ENCODE data around the gene TMEM19. TPM values are rescaled to one million over a fixed set of nuclear protein-coding genes. Genes with fewer than 3 reads are reported as not detected.

The TMEM19 gene
- total and polyA plus RNA-seq, 8 donors = 3.8 to 14.8 (median 7.9) TPM

DNA sequence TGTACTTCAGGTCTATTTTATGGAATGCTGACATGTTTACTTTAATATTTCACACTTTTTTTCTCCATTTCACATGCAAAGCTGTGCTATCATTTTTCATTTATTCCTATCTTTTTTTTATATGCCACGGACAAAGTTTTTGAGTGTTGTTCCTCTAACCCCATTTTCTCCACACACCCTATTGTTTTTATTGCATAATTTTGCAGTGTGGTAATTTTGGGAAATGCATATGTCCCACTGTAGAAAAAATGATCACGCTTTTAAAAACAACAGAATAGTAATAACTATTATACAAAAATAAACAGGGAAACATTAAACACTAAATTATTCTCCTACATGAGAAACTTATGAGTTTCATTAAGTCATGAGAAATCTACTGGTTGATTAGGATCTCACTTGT lies 36.5 kb upstream of the TMEM19 start:
- Histone ChIP-seq H3K4me3 (no peak overlapping the region), H3K4me1 (peaks cover 0 to 8% (median 5%) of the 10 kb centered on the region in 3 donors), H3K27me3 (no peaks in the 10 kb centered on the region), H3K9me3 (no peaks in the 10 kb centered on the region), H3K36me3 (peaks cover 0 to 13% (median 5%) of the 10 kb centered on the region in 3 donors), H3K27ac (no peak overlapping the region)
- intact Hi-C loops (cut with DNase I) = no loop called here
- ATAC-seq = no peak
- TF ChIP-seq, protein P1, sequence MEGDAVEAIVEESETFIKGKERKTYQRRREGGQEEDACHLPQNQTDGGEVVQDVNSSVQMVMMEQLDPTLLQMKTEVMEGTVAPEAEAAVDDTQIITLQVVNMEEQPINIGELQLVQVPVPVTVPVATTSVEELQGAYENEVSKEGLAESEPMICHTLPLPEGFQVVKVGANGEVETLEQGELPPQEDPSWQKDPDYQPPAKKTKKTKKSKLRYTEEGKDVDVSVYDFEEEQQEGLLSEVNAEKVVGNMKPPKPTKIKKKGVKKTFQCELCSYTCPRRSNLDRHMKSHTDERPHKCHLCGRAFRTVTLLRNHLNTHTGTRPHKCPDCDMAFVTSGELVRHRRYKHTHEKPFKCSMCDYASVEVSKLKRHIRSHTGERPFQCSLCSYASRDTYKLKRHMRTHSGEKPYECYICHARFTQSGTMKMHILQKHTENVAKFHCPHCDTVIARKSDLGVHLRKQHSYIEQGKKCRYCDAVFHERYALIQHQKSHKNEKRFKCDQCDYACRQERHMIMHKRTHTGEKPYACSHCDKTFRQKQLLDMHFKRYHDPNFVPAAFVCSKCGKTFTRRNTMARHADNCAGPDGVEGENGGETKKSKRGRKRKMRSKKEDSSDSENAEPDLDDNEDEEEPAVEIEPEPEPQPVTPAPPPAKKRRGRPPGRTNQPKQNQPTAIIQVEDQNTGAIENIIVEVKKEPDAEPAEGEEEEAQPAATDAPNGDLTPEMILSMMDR (IDR thresholded peaks at IDR 0.05) = no peak
- WGBS, 2 donors = 80 to 85% methylated on average over 2 of the region's 2 CpGs
- DNase-seq = no peak
- no peak for FAIRE-seq

DNA sequence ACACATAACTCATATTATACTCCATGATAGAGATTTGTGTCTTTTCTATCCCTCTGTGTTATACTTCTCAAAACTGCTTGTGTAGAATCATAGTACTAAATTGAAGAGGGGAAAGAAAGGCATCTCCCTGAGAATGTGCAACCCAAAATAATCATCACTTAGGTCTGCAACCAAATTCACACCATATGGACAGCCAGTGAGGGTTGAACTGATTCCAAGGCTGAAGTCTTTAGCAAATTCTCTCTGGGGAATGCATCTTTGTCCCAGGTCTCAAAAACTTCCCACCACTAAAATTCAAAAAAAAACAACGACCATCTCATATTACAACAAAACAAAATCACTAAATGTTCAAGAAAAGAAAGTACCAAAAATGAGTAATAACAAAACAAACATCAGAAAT lies 33.2 kb upstream of the TMEM19 start:
- TF ChIP-seq, protein P1 (IDR thresholded peaks at IDR 0.05) = no peak
- Histone ChIP-seq H3K36me3 (peaks cover 0 to 8% (median 0%) of the 10 kb centered on the region in 3 donors), H3K4me3 (no peak overlapping the region), H3K27ac (no peak overlapping the region), H3K27me3 (no peaks in the 10 kb centered on the region), H3K4me1 (peaks cover 13 to 20% (median 16%) of the 10 kb centered on the region in 3 donors), H3K9me3 (no peaks in the 10 kb centered on the region)
- intact Hi-C loops (cut with DNase I) = no loop called here
- ATAC-seq (no peak), FAIRE-seq (no peak), DNase-seq (no peak)
- 80 to 97% methylated on average over 1 of the region's 1 CpG for WGBS, 2 donors

DNA sequence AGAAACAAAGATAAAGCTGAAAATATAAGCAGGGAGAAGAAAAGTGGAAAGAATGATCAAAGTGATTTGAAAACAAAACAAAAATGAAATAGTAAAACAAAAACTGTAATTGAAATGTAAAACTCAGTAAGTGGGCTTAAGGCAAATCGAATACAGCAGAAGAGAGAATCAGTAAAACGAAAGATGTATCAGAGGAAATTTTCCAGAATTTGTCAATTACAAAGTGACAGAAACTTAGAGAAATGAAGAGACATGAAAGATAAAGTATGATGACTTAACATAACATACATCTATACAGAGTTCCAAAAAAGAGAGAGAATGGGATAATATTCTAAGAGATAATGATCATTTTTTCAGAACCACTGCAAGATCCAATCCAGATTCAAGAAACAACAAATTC lies 32.7 kb upstream of the TMEM19 start:
- DNase-seq (no peak), ATAC-seq (no peak), FAIRE-seq (no peak)
- Histone ChIP-seq H3K9me3 (no peaks in the 10 kb centered on the region), H3K27ac (no peak overlapping the region), H3K4me3 (no peak overlapping the region), H3K27me3 (no peaks in the 10 kb centered on the region), H3K36me3 (peaks cover 0 to 8% (median 0%) of the 10 kb centered on the region in 3 donors), H3K4me1 (peaks cover 12 to 18% (median 16%) of the 10 kb centered on the region in 3 donors)
- TF ChIP-seq, protein P1 (IDR thresholded peaks at IDR 0.05) = no peak
- intact Hi-C loops (cut with DNase I) = no loop called here
- 98 to 99% methylated on average over 2 of the region's 2 CpGs for WGBS, 2 donors

DNA sequence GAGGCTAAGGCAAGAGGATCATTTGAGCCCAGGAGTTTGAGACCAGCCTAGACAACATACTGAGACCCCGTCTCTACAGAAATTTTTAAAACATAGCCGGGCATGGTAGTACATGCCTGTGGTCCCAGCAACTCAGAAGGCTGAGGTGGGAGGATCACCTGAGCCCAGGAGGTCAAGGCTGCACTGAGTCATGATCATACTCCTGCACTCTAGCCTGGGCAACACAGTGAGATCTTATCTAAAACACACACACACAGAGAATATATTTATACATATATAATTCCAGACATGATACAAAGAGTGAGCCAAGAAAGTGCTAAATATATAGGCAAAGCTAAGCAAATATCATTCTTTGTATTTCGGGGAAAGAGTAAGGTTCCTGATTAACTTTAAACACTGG lies 31.7 kb upstream of the TMEM19 start:
- Histone ChIP-seq H3K4me3 (no peak overlapping the region), H3K36me3 (peaks cover 0 to 10% (median 0%) of the 10 kb centered on the region in 3 donors), H3K27ac (no peak overlapping the region), H3K4me1 (peaks cover 12 to 19% (median 16%) of the 10 kb centered on the region in 3 donors), H3K27me3 (no peaks in the 10 kb centered on the region), H3K9me3 (no peaks in the 10 kb centered on the region)
- DNase-seq (no peak), FAIRE-seq (no peak), ATAC-seq (peak in 1 of 4 donors; percentile 32)
- intact Hi-C loops (cut with DNase I) = no loop called here
- TF ChIP-seq, protein P1 (IDR thresholded peaks at IDR 0.05) = no peak
- WGBS, 2 donors = 75 to 76% methylated on average over 3 of the region's 3 CpGs

DNA sequence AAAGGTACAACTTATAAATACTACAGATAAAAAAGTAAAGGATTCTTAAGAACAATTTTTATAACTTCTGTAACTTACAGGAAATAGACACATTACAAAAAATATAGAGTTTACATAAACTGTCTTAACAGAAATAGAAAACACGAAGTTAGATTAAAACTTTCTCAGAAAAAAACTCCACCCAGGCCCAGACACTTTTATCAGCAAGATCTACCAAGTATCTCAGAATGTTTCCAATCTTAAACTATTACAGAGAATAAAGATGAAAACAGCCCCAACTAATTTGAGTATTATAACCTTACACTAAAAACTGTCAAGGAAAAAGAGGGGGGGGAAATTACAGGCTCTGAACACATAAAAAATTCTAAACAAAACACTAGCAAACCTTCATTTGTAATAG lies 30.4 kb upstream of the TMEM19 start:
- Histone ChIP-seq H3K27me3 (no peaks in the 10 kb centered on the region), H3K9me3 (no peaks in the 10 kb centered on the region), H3K36me3 (peaks cover 0 to 19% (median 0%) of the 10 kb centered on the region in 3 donors), H3K4me3 (no peak overlapping the region), H3K27ac (no peak overlapping the region), H3K4me1 (peaks cover 16 to 28% (median 22%) of the 10 kb centered on the region in 3 donors)
- DNase-seq (no peak), FAIRE-seq (peak; percentile 59), ATAC-seq (no peak)
- TF ChIP-seq, protein P1 (IDR thresholded peaks at IDR 0.05) = no peak
- intact Hi-C loops (cut with DNase I) = no loop called here
- 33 to 44% methylated on average over 1 of the region's 1 CpG for WGBS, 2 donors
